NOMO-1 treated with DMSO at 0.1 percent for 48 hours (cell line): ENCODE data around the gene BLOC1S3.

Experiments used
- DNase-seq: peaks from one replicate; lab custom pipeline; 2025; ENCODE audit not compliant: unreplicated experiment; lab: John Stamatoyannopoulos, UW

BLOC1S3 gene

DNA sequence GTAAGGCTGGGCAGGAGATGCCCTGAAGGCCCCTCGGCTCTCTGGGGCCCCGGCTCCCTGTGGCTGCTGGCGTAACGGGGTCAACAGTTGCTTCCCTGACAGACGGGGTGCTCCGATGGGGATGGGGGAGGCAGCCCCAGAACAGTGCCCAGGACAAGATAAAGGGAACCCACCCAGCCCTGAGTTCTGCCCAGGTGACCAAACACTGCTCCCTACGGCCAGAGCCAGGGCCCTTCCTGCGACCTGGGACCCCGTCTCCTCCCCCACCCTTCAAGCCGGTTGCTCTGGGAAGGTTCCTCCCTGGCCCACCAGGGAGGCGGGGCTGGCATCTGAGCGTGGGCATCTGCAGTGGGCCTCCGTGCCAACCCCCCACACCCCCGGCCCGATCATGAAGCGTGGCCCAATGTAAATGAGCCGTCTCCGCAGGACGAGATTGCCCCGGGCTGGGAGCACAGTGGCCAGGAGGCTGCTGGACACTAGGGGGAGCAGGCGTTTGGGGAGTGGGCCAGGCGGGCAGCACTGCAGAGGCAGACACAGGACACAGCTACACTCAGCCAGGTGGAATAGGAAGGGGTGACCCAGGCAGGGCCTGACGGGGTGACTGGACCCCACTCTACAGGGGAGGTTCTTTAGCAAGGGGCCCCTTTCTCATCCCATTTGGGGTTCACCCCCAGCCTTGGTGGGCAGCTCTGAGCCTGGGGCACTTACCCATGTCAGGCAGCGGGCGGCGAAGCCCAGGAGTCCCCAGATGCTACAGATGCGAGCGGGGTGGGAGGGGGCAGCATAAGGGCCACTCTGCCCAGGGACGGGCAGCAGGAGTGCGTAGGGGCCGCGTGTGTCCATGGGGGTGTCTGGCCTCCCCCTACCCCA lies 16.6 kb upstream of the BLOC1S3 start:
- no peak for DNase-seq

DNA sequence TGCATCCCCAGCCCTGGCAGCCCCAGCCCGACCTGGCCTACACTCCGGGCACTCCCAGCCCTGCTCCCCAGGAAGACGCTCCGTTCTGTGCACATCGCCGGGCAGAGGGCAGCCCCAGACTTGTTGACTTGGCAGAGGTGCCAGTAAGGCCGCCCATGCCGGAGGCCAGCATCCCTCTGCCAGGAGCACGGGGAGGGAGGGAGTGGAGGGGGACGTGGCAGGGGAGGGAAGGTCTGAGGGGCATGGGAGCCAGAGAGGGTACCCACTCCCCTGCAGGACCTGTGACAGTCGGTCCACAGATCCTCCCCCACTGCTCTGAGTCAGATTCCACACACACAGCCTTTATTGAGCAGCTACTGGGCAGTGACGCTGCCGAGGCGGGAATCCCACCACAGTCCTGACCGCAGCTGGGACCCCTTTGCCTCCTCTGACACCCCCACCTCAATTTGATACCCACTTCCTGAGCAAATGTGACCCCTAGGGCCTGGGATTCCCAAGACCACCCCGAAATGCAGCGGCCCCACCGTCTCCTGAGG lies 15.9 kb upstream of the BLOC1S3 start:
- DNase-seq = peak; percentile 54

DNA sequence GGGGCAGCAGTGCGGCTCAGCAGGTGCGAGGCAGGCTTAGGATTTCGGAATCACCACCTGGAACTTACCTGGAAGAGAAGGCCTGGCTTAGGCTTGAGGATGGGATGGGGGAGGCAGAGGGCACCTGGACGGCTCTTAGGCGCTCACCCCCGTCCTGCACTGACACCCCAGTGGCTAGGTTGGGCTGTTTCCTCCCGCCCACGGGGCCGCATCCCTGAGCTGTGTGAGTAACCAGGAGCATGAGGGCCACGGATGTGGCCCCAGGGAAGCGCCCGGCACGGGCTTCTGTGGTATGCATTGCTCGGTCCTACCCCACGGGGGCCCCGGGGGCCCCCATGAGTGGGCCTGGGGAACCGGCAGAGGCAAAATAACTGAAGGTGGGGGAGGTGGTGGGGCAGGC lies 15.4 kb upstream of the BLOC1S3 start:
- no peak for DNase-seq

DNA sequence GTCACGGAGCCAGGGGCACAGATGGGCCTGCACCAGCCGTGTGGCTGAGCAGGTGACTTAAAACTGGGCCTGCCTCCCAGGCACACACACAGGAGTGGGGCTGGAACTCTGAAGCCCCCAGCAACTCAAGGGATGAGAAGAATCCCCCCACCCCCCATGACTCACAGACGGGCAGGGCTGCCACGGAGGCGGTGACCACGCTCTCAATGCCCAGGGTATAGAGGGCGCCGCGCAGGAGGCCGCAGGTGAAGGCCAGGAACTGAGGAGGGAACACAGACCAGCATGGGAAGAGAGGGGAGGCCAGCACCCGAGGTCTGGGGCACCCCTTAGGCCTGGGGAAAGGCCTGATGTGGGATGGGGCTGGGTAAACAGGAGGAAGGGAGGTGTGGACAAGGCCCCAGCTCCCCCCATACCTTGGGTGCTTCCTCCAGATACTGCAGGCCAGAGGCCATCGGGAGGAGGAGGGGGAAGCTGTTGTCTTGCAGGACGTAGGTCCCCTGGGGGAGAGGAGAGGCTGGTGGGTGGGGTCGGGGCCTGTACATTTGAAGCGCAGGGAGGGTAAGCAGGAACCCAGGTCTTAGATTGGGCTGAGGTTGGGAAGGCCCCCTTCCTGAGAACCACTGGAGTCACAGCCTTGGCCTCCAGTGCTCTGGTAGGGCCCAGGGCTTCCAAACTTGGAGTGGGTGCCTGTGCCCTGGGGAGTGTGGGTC lies 14.7 kb upstream of the BLOC1S3 start:
- no peak for DNase-seq

DNA sequence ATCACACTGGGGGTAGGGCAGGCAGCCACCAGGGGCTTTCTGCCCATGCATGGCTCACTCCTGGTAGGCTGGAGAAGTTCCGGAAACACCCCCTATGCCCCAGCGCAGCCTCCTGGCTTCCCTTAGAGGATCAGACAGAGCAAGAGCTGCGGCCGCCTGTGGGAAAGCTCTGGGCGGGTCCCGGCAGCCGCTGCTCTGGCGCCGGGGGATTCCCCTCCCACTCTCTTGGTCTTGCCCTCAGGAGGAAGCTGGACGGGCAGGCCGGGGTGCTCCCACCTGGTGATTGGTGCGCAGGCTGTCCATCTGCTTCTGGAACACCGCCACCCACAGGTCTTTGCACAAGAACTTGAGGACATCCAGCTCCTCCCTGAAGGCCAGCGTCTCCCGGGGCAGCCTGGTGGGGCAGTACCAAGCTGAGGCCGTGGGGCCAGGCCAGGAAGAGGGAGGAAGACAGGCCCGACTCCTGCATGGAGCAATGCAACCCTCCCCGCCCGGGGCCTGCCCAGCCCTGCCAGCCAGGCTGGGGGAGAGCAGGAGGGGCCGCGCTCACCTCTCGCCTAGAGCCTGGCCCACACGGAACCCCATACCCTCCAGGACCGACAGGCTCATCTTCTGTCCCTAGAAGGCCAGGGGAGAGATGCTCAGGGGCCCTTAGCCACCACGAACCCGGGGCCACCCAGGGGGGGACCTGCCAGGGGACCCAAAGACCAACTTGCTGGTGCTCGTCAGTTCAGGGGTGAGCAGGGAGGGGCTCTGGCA lies 13.8 kb upstream of the BLOC1S3 start:
- DNase-seq = peak; percentile 51

DNA sequence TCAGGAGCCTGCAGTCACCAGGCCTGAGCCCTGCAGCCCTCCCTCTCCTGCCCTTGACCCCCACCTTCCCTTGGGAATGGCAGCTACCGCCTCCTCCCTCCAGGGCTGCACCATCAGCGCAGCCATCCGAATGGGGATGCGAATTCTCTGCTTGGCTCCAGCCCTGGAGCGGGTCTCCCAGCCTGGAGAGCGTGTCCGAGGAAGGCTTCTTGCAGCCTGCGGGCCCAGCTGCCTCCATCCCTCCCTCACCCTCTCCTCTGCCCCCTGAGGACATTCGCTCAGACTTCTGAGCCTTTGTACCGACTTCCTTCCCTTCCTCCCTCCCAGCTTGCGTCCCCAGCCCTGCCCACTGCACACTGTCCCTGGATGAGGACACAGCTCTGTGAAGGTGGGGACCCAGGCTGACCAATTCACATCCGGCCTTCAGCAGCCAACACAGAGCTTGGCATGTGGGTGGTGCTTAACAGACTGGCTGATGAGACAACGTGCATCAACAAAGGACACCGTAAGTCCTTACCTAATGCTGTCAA lies 11.8 kb upstream of the BLOC1S3 start:
- no peak for DNase-seq

DNA sequence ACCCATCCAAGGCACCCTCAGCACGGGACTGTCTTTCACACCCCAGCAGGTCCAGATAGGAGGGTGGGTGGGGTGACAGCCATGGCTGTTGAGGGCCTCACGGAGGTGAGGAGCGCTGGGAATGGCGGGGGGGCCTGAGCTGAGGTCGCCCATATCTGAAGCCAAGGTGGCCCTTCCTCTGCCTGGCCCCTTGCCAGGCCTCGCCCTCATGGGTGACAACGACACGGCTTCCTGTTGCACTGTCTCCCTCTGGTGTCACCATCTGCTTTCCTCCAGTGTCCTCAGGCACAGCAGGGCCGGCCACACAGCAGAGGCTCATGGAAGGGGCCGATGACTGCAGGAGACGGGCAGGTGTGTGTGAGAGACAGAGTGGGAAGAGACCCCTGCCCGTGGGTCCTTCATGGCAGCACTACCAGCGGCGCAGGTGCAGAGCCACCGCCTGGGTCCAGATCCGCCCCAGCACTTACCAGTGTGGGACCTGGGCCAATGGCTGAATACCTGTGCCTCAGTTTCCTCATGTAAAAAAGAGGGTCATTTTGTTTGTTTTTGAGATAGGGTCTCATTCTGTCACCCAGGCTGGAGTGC lies 9.7 kb upstream of the BLOC1S3 start:
- DNase-seq = no peak

DNA sequence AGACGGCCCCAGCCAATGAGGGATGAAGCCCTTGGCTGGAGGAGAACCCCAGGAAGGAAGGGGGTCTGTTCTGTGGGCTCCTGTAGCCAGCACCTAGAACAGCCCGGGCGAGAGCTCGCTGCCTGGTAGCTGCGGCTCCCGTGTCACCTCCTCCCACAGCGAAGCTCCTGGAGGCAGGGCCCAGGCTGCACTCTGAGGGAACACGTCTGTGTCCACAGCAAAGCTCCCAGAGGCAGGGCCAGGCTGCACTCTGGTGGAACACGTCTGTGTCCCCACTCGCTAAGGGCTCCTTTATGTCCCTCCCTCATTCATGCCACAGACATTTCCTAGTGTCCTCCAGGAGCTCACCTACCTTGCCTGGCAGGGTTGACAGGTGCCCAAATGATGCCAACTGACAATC lies 9.0 kb upstream of the BLOC1S3 start:
- no peak for DNase-seq

DNA sequence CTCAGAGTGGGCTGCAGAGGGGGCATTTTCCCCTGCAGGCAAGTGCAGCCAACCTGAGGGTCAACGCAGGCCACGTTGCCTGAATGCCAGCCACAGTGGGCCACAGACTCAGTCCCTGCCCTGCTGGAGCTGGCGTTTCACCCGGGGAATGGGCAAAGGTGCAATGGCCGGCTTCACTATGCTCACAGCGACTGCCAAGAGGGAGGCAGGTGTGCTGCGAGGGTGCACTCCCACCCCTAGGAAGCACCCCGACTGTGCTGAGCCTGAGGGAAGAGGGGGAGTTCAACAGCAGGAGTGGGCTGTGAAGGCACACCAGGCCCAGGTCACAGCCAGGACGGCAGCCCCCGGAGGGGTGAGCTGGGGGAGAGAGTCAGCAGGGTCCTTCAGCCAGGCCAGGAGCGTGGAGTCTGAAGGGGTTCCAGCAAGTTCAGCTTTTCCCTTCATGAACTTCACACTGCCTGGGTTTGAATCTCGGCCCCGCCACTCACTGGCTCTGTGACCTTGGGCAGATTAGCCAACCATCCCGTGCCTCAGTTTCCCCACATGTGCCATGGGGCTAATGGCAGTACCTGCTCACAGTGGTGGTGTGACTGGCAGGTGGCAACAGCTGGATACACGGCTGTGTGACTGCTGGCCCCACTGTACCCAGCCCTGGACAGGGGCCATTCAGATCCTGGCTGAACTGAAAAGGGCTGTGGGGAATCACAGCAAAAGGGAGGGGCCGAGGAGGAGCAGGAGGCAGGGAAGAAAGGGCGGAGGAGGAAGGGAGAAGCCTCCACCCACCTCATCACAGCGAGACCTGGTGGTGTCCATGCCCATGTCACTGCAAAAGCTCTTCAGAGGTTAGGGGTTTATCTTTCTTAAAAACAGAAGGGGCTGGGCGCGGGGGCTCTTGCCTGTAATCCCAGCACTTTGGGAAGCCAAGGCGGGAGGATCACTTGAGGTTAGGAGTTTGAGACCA lies 8.2 kb upstream of the BLOC1S3 start:
- DNase-seq = no peak

DNA sequence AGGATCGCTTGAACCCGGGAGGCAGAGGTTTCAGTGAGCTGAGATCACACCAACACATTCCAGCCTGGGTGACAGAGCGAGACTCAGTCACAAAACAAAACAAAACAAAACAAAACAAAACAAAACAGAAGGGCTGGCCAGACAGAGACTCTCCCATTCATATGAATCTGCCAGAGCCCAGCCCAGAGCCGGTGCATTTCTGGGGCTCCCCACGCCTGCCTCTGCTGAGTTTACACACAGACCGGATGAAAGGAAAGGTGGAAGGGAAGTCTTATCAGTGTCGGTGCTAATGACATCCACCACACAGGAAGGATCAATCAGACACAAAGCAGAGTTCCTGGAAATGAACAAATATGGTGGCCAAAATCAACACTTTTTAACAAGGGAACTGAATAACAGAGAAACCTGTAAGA lies 7.4 kb upstream of the BLOC1S3 start:
- DNase-seq = no peak

DNA sequence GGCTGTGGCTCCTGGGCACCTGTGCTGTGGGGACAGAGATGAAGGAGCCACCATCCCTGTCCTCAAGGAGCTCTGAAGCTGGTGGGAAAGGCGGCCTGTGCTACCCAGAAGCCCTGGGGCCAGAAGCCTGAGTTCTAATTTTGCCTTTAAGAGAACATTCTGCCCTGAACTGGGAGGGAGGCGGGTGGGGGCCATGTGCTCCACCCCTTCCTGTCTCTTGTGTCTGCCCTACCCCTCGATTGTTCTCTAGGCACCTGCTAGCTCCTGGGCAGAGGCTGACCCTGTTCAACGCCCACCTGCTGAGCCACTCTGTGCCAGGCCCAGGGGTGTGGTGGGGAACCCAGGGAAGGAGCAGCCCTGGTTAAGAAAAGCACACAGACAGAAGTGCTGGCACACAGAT lies 6.4 kb upstream of the BLOC1S3 start:
- no peak for DNase-seq

DNA sequence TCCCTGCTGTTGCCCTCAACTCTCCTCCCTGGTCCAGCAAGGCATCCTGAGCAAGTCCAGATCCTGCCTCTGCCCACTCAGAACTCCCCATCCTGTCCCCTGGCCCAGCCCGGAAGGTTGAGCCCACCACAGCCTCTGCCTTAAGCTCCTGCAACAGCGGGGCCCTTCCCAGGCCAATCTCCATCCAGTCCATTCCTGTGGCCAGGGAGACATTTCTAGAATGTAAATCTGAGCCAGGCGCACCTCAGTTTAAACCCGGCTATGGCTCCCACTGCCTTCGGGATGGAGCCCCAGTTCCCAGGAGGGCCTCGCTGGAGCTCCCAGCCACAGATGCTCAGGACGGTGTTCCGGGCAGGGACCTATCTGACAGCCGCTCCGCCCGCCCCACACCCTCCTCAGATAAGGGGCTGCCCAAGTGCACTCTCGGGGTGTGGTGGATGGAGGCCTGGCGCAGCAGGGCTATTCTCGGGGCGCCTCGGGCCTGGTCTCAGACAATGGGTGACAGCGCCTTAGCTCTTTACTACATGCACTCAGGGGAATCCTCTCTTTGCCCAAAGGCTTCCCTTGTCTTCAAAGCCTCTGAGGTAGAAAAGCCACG lies 5.9 kb upstream of the BLOC1S3 start:
- no peak for DNase-seq

DNA sequence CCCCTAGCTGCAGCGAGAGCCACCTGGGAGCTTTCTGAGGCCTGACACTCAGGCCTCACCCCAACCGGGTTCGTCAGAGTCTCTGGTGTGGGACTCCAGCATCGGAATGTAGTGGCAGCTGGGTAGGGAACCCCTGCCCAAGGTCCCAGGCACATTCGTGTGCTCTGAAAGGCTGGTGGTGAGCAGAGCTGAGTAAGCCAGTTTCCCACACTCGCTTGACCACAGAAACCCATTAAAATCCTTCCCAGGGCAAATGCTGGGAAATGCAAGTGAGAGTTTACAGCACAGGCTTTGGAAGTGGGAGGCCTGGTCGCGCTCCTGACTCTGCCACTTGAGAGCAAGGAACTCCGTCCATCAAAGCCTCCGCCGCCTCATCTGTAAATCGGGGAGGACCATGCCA lies 4.8 kb upstream of the BLOC1S3 start:
- DNase-seq = no peak

DNA sequence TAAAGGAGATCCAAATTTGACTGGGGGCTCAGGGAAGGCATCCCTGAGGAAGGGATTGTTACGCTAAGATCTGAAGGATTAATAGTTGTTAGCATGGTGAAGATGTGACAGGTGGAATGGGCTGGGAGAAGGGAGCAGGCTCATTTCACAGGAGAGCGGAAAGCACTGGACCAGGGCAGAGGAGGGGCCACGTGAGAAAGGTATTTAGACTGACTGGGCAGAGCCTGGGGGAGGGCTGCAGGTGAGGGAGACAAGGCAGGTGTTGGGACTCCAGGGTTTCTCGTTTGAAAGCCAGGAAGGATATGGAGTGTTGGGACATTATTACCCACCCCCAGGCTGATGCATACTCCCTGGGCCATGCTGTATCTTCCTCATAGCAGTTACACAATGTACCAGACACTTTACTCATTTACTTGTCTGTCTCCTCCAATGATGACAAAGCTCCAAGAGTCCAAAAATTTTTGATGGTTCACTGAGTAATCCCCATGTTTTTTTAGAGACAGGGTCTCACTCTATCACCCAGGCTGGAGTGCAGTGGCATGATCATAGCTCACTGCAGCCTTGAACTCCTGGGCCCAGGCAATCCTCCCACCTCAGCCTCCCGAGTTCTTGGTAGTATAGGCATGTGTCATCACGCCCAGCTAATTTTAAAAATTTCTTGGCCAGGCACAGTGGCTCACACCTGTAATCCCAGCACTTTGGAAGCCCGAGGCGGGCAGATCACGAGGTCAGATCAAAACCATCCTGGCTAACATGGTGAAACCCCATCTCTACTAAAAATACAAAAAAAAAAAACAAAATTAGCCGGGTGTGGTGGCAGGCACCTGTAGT lies 2.9 kb upstream of the BLOC1S3 start:
- DNase-seq = no peak

DNA sequence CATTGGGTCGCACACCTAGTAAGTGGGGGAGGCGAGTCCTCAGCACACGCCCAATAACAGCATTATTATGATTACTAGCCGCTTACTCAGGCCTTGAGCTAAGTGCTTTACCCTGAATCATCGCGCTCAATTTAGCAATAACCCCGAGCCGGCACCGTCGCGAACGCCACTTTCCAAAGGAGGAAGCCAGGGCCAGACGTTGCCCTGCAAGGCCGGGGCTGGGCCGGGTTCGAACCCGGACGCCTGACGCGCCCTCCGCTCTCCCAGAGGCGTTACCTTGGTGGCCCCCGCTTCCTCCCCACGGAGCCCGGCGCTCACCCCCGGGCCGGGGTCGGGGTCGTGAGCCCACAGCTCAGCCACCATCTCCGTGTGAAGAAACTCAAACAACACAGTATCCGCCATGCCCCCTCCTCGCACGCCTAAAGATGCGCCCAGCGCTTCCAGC lies 745 bp upstream of the BLOC1S3 start, which contains the start of gene TRAPPC6A:
TSS of gene TRAPPC6A (minus strand) at position 421 of the 445 bp plus-strand sequence. CDS start at position 402, 19 bp downstream.
- DNase-seq = peak; percentile 81

DNA sequence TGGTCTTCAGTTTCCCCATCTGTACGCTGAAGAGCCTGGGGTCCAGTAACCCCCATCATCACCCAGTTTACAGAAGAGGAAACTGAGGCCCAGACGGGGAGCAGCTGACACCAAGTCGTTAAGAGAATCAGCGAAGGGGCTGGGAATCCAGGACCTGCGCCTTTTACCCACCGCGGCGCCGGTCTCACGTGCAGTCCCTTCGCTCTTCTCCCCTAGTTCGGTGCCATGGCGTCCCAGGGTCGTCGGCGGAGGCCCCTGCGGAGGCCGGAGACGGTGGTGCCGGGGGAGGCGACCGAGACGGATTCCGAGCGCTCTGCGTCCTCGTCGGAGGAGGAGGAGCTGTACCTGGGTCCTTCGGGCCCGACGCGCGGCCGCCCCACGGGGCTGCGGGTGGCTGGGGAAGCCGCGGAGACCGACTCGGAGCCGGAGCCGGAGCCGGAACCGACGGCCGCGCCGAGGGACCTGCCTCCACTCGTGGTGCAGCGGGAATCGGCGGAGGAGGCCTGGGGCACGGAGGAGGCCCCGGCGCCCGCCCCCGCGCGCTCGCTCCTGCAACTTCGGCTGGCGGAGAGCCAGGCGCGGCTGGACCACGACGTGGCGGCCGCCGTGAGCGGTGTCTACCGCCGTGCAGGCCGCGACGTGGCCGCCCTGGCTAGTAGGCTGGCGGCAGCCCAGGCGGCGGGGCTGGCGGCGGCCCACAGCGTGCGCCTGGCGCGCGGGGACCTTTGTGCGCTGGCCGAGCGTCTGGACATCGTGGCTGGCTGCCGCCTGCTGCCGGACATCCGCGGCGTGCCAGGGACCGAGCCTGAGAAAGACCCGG lies 698 bp downstream of the BLOC1S3 start:
- DNase-seq = no peak

DNA sequence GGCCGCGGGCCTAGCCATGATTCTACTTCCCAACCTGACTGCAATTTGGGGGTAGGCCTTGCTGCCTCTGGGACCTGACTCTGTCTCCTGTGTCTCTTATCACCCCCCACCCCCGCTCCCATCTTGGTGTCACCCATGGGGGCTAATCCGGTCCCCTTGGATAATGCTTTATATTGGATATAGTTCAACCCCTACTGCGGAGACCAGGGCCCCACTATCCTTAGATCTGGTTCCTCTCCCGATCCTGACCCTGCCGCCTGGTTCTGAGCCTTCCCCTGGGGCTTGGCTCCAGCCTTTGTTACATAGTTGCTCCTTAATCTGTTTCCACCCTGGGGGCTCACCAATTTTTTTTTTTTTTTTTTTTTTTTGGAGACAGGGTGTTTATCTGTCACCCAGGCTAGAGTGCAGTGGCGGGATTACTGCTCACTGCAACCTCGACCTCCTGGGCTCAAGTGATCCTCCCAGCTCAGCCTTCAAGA lies 1.3 kb downstream of the BLOC1S3 start:
- DNase-seq = no peak
